Psoas muscle (tissue), 8 donors: Measurements from ENCODE around the gene ARL6IP5. TPM values are rescaled to one million over a fixed set of nuclear protein-coding genes. Genes with fewer than 3 reads are reported as not detected.

Experiments
- ATAC-seq, 4 donors: fragments of 200-7000 bp; cut with Tn5 transposase; one replicate each; pipeline ENCODE4 v1.9.1; 2020; ENCODE audit warnings: moderate library complexity in 3 of 4, mild to moderate bottlenecking in 2 of 4
- DNase-seq, 2 donors: peaks; one replicate each; pipeline ENCODE4 v3.0.0-alpha.2; 2020
- H3K27ac ChIP-seq: fragments of 200-600 bp; one replicate; pipeline ENCODE4 v1.8.0; 2022
- H3K27me3 ChIP-seq, 3 donors: fragments of 200-600 bp in 1 of 3; one replicate each; pipeline versions ENCODE4 v1.6.1 to v1.8.0; 2013 to 2022; ENCODE audit warnings: low read length in 2 of 3, mild to moderate bottlenecking in 2 of 3, moderate library complexity in 1 of 3; ENCODE audit not compliant: insufficient read depth in 3 of 3
- H3K36me3 ChIP-seq, 2 donors: fragments of 200-600 bp in 1 of 2; one replicate each; pipeline versions ENCODE4 v1.6.1 to v1.8.0; 2013 to 2022; ENCODE audit warnings: low read depth in 1 of 2, mild to moderate bottlenecking in 1 of 2, moderate library complexity in 1 of 2; ENCODE audit not compliant: insufficient read depth in 1 of 2
- H3K4me1 ChIP-seq: fragments of 200-600 bp; one replicate; pipeline ENCODE4 v1.8.0; 2022
- H3K4me3 ChIP-seq: fragments of 200-600 bp; one replicate; pipeline ENCODE4 v1.8.0; 2022; ENCODE audit warnings: mild to moderate bottlenecking
- H3K9me3 ChIP-seq: fragments of 200-600 bp; one replicate; pipeline ENCODE4 v1.8.0; 2022
- CTCF ChIP-seq: fragments of 200-600 bp; IDR thresholded peaks from one replicate; pipeline ENCODE4 v1.8.0; 2022; ENCODE audit warnings: antibody characterized with exemption
- WGBS, 3 donors: extraction: QIAGEN DNeasy Blood & Tissue Kit; methylation state at CpG; one replicate each; pipeline versions ENCODE4 v1.1.6 to v1.1.7; 2013; 5-methylcytosine and 5-hydroxymethylcytosine counted together
- intact Hi-C, 2 donors: fragments of 100-400 bp; cut with DNase I; formaldehyde crosslinking; loops; one replicate each; pipeline versions ENCODE4 v1.11.0 to v1.14.2; 2022
- polyA plus RNA-seq, 3 donors: library from polyadenylated mRNA; stranded (reverse); fragments of 200-250 nt; gene quantifications; one replicate each; pipeline ENCODE4 v1.2.3, GENCODE V29; 2013
- total RNA-seq, 4 donors: library from RNA; stranded (reverse); fragmentation: NEBNext Ultra II Directional in 2 of 4; extraction: Animal tissue kit (Norgen Biotek cat#: 25700) in 2 of 4; gene quantifications; one replicate each; pipeline versions ENCODE4 v1.2.1 to v1.2.4, GENCODE V29; 2021 to 2023
- donor health status: healthy with polysubstance abuse.
- donor health status: DM: no; HTN: no; CAD: no; lungs with moderate emphysema.
- donor health status: Bipolar disorder and iron deficiency.
- donor health status: healthy.
- donor health status: DM: yes; HTN: yes; CAD: no.
- donor health status: DM: no; HTN: no; CAD: no.
- donor health status: DM: no; HTN: no; CAD: no.
- donor health status: DM: yes; HTN: yes; CAD: no.

ARL6IP5 gene
- total and polyA plus RNA-seq, 7 donors, result 82.1 to 191 (median 146) TPM

- peaks cover 38% of the 10 kb centered on the region for H3K4me1 ChIP-seq
- TF ChIP-seq CTCF, result no peak
- peak; percentile 22 to 39 (median 32) for ATAC-seq
- peaks cover 0 to 12% of the 10 kb centered on the region in 2 donors for H3K36me3 ChIP-seq
- H3K27ac ChIP-seq, result peak overlapping the region; percentile 98
- WGBS, 3 donors, result 41 to 59% (median 54%) methylated on average over 6 of the region's 6 CpGs
- no peaks in the 10 kb centered on the region for H3K27me3 ChIP-seq
- peak overlapping the region; percentile 65 for H3K4me3 ChIP-seq
- no peak for DNase-seq
- intact Hi-C loops, result loop anchor here in 1 of 2 donors (5.0 kb wide), 1 partner anchor 37 kb away; the partner anchor contains the start of genes ARL6IP5 and UBA3
- H3K9me3 ChIP-seq, result no peaks in the 10 kb centered on the region
These were observed 34.4 kb downstream of the ARL6IP5 start for GRCh38 chr3:69119138-69119537.

GRCh38 chr3:69119681-69120080, 34.9 kb downstream of the ARL6IP5 start:
- intact Hi-C loops, result loop anchor here in 1 of 2 donors (5.0 kb wide), 1 partner anchor 37 kb away; the partner anchor contains the start of genes ARL6IP5 and UBA3
- Histone ChIP-seq H3K4me3 (peak overlapping the region; percentile 65), H3K27ac (peak overlapping the region; percentile 98), H3K36me3 (peaks cover 0 to 8% of the 10 kb centered on the region in 2 donors), H3K9me3 (no peaks in the 10 kb centered on the region), H3K4me1 (peaks cover 36% of the 10 kb centered on the region), H3K27me3 (no peaks in the 10 kb centered on the region)
- no peak for ATAC-seq
- TF ChIP-seq CTCF, result no peak
- WGBS, 3 donors, result 57 to 80% (median 69%) methylated on average over 5 of the region's 5 CpGs
- DNase-seq, result no peak

GRCh38 chr3:69120879-69121464, 36.2 kb downstream of the ARL6IP5 start:
- peak overlapping the region; percentile 65 for H3K4me3 ChIP-seq
- intact Hi-C loops, result loop anchor here in 1 of 2 donors (1.0 kb wide), 1 partner anchor 185 kb away; no protein-coding TSS in a partner anchor

GRCh38 chr3:69121513-69121912, 36.8 kb downstream of the ARL6IP5 start:
- no peak for DNase-seq
- TF ChIP-seq CTCF, result no peak
- H3K4me1 ChIP-seq, result peaks cover 38% of the 10 kb centered on the region
- H3K27ac ChIP-seq, result peak overlapping the region; percentile 98
- H3K36me3 ChIP-seq, result peaks cover 0 to 6% of the 10 kb centered on the region in 2 donors
- 32 to 42% (median 32%) methylated on average over 6 of the region's 6 CpGs for WGBS, 3 donors
- ATAC-seq, result peak; percentile 52 to 68 (median 62)
- H3K4me3 ChIP-seq, result peak overlapping the region; percentile 65
- H3K27me3 ChIP-seq, result no peaks in the 10 kb centered on the region
- intact Hi-C loops, result loop anchor here in 1 of 2 donors (1.0 kb wide), 1 partner anchor 185 kb away; no protein-coding TSS in a partner anchor
- no peaks in the 10 kb centered on the region for H3K9me3 ChIP-seq

More at GRCh38 chr3:69120879-69121464, 36.2 kb downstream of the ARL6IP5 start:
- 0 to 3% (median 0%) methylated on average over 1 of the region's 1 CpG for WGBS, 3 donors
- Histone ChIP-seq H3K4me1 (peaks cover 32% of the 10 kb centered on the region), H3K36me3 (peaks cover 0 to 6% of the 10 kb centered on the region in 2 donors), H3K27me3 (no peaks in the 10 kb centered on the region), H3K9me3 (no peaks in the 10 kb centered on the region), H3K27ac (peak overlapping the region; percentile 98)
- DNase-seq (peak in 1 of 2 donors; percentile 47), ATAC-seq (peak; percentile 50 to 64 (median 60))
- peak; percentile 94 for TF ChIP-seq CTCF
